ENCODE measurements around the gene CCDC190. TPM values are rescaled to one million over a fixed set of nuclear protein-coding genes. Genes with fewer than 3 reads are reported as not detected.
A peak's percentile ranks its signal among the peaks of the same experiment; 100 is the strongest.
"Not testable (repeated sequence)": the region's sequence is repeated elsewhere in the genome, so short reads cannot be mapped to it uniquely, and the experiment has no call there.

Gene CCDC190
- polyA plus RNA-seq, 3 donors, result 0.10 TPM; not detected in 2

- DNase-seq (ENCODE audit: low read depth in 3 of 3, low spot score in 2 of 3), result peak; percentile 23 to 47 (median 42)
Measured at GRCh38 chr1:162878000-162878596, 17.1 kb upstream of the CCDC190 start.

GRCh38 chr1:162877412-162877811, 16.4 kb upstream of the CCDC190 start:
- DNase-seq (ENCODE audit: low read depth in 3 of 3, low spot score in 2 of 3), result no peak

GRCh38 chr1:162876751-162877150, 15.8 kb upstream of the CCDC190 start:
- no peak for DNase-seq (ENCODE audit: low read depth in 3 of 3, low spot score in 2 of 3)

GRCh38 chr1:162873671-162874666, 13.0 kb upstream of the CCDC190 start:
- DNase-seq (ENCODE audit: low read depth in 3 of 3, low spot score in 2 of 3), result no peak

- DNase-seq (ENCODE audit: low read depth in 3 of 3, low spot score in 2 of 3), result no peak
Measured at GRCh38 chr1:162872981-162873380, 12.0 kb upstream of the CCDC190 start.

GRCh38 chr1:162871417-162871816, 10.4 kb upstream of the CCDC190 start:
- not testable (repeated sequence) for DNase-seq (ENCODE audit: low read depth in 3 of 3, low spot score in 2 of 3)

- no peak for DNase-seq (ENCODE audit: low read depth in 3 of 3, low spot score in 2 of 3)
Measured at GRCh38 chr1:162868972-162869371, 8.0 kb upstream of the CCDC190 start.

- DNase-seq (ENCODE audit: low read depth in 3 of 3, low spot score in 2 of 3), result no peak
Measured at GRCh38 chr1:162861625-162862024, 650 bp upstream of the CCDC190 start.

- DNase-seq (ENCODE audit: low read depth in 3 of 3, low spot score in 2 of 3), result no peak
Measured at GRCh38 chr1:162859191-162859590, 1.8 kb downstream of the CCDC190 start.

- DNase-seq (ENCODE audit: low read depth in 3 of 3, low spot score in 2 of 3), result no peak
Measured at GRCh38 chr1:162857850-162858249, 3.1 kb downstream of the CCDC190 start.

- no peak for DNase-seq (ENCODE audit: low read depth in 3 of 3, low spot score in 2 of 3)
Measured at GRCh38 chr1:162856260-162856659, 4.7 kb downstream of the CCDC190 start.

GRCh38 chr1:162855461-162856150, 5.4 kb downstream of the CCDC190 start:
- no peak for DNase-seq (ENCODE audit: low read depth in 3 of 3, low spot score in 2 of 3)

GRCh38 chr1:162854245-162854882, 6.6 kb downstream of the CCDC190 start:
- DNase-seq (ENCODE audit: low read depth in 3 of 3, low spot score in 2 of 3), result peak in 2 of 3 donors; percentile 25 to 27

- DNase-seq (ENCODE audit: low read depth in 3 of 3, low spot score in 2 of 3), result no peak
Measured at GRCh38 chr1:162851341-162851740, 9.6 kb downstream of the CCDC190 start.

GRCh38 chr1:162849711-162850110, 11.3 kb downstream of the CCDC190 start:
- DNase-seq (ENCODE audit: low read depth in 3 of 3, low spot score in 2 of 3), result no peak

- peak; percentile 35 to 44 (median 36) for DNase-seq (ENCODE audit: low read depth in 3 of 3, low spot score in 2 of 3)
Measured at GRCh38 chr1:162847839-162848453, 13.0 kb downstream of the CCDC190 start.

GRCh38 chr1:162846256-162847212, 14.4 kb downstream of the CCDC190 start:
- no peak for DNase-seq (ENCODE audit: low read depth in 3 of 3, low spot score in 2 of 3)

- DNase-seq (ENCODE audit: low read depth in 3 of 3, low spot score in 2 of 3), result no peak
Measured at GRCh38 chr1:162844153-162844552, 16.8 kb downstream of the CCDC190 start.

- no peak for DNase-seq (ENCODE audit: low read depth in 3 of 3, low spot score in 2 of 3)
Measured at GRCh38 chr1:162840250-162840839, 20.6 kb downstream of the CCDC190 start.
